Measurements from ENCODE around the gene FCN3.

Gene FCN3

GRCh38 chr1:27379564-27380122, 5.0 kb upstream of the FCN3 start:
- no peak for DNase-seq

GRCh38 chr1:27377760-27378495, 3.3 kb upstream of the FCN3 start:
- DNase-seq, result no peak

DNA sequence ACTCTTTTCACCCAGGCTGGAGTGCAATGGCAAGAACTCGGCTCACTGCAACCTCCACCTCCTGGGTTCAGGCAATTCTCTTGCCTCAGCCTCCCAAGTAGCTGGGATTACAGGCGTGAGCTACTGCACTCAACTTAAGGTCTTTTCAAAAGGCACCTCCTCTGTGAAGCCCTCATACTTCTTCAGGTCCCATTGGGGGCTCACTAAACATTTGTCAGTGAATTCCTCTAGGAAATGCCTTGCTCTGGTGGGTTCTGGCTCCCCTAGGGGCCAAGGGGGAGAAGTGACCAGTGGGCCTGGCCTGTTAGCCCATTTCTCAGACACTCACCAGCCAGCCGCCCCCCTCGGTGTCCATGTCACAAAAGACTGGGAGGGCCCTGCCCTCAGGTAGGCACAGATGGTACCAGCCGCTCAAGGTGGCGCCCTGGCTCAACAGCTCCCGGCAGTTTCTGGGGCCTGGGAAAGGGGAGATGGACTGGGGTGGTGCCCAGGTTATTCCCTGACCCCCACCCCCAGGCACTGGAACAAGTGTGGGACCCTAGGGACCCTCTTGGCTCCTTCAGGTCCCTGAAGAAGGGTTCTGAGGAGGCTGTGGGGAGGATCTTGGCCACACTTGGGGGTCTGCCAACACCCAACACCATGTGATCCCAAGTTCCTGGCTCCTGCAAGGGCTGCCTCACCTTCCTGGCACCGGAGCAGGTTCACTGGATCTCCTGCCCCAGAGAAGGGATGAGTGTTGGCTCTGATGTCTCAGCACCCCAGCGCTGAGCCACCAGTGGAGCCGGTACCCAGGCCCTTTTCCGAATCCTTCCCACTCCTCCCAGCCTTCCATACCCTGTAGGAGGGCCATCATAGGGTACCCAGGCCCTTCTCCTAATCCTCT, 1.6 kb downstream of the FCN3 start:
- DNase-seq, result no peak

GRCh38 chr1:27372022-27372807, 2.4 kb downstream of the FCN3 start:
- no peak for DNase-seq

DNA sequence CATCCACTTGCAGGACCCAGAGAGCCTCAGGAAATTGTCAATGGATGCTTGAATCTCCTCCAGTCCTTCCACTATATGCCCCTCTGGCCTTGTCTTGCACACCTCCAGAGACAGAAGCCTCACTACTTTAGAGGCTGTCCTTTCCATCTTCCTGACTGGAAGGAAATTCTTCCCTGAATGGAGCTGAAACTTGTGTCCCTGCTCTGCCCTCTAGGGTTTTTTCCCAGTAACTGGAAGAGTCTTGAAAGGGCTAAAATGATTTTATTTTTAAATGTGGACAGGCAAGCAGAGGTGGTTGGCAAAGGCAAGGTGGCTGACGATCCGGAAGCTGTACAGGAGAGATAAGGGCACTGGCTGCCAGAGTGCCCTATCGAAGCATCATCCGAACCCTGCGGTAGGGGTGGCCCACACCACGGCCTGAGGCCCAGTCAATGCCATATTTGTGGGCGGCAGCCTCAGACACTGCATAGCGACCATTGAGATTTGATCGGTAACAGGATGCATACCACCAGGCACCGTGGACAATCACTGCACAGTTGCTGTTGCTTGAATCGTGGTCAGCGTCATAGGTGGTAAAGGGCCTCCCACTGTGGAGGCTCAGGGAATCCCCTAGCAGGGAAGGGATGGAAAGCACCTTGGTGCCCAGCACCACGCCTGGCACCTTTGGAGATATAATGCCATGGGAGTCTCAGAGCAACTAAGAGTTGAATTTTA, 5.6 kb downstream of the FCN3 start:
- no peak for DNase-seq

DNA sequence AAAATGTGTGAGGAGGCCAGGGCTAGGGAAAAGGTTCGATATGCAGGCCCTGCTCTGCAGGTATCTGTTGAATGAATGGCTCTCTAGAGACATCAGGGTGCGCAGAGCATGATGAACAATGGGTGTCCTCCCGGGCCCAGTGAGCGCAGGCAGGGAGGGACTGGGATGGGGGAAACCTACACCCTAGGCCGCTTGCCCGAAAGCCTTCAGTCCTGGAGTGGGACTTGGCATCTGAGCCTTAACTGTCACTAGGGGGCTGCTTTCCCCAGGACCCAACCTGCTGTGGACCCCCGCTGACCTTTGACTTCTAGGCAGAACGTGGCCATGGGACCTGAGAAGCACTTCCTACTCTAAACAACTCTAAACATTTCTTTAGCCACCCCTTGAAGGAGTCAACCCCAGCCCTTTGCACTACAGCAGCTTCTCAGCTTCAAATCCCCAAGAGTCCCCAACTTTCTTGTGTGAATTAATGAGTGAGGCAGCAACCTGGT, 7.4 kb downstream of the FCN3 start:
- no peak for DNase-seq

- peak in 4 of 6 experiments; percentile 34 to 46 (median 39) for DNase-seq
Observed at GRCh38 chr1:27366411-27367159, 8.0 kb downstream of the FCN3 start, which contains the start of gene MAP3K6. TSS of gene MAP3K6 (minus strand) at chr1:27366961. CDS start at chr1:27366597, 364 bp downstream.

DNA sequence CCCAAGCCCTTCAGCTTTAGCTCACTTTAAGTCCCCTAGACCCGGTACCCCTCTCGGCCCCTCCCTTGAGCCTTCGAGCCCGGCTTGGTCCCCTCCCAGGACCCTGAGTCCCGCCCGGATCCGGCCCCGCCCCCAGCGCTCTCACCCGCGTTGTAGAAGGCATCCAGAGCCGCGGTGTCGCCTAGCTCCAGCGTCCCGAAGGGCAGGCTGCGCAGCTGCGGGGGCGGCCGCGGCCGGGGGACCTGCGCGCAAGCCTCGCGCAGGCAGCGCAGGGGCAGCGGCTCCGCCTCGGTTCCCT, 8.6 kb downstream of the FCN3 start:
- DNase-seq, result peak; percentile 37 to 73 (median 54)

- peak; percentile 60 to 85 (median 74) for DNase-seq
Observed at GRCh38 chr1:27365372-27366112, 9.1 kb downstream of the FCN3 start.

DNA sequence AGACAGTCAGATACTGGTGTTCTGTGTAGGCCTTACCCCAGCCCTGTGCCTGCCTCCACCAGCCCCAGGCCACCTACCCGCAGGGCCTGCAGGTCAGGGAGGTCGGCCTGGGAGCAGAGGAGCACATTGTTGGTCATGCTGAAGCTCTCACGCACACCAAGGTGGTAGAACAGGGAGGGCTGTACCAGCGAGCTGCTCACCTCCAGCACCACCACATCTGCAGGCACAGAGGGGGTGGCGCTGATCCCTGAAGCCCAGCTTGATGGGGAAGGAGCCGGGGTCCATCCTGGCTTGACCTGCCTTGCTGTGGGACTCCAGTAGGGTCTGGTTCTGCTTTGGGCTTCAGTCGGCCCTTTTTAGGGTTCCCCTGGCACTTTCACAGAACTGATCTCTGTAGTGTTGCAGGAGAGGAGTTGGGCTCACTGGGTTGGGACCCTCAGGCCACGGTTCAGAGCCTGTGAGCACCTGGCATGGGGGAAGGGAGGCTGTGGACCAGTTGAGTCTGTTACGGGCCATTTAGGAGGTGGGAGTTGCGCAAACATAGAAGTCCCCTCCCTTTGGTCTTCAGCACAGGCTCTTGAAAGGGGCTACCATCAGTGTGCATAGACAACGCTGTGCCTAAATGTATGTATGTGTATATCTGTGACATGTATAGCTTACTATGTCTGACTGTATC, 9.8 kb downstream of the FCN3 start:
- peak in 1 of 6 experiments; percentile 14 for DNase-seq

- DNase-seq, result no peak
Observed at GRCh38 chr1:27363766-27364695, 10.6 kb downstream of the FCN3 start.

- no peak for DNase-seq
Observed at GRCh38 chr1:27361553-27361952, 13.1 kb downstream of the FCN3 start.

DNA sequence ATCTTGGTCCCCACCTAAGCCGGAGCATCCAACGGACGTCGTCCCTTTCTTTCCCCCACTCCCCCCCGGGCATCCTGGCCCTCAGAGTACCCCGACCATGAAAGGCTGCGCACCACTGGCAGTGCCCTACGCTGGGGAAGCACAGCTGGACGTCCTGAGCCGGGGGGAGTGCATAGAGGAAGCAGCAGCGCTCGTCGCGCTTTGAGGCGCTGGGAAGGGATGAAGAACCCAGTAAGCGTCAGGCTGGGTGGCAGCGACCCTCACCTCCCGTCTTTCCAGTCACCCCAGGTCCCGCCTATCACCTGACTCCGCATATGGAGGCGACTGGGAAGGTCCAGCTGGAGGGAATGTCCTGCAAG, 13.6 kb downstream of the FCN3 start:
- DNase-seq, result no peak

DNA sequence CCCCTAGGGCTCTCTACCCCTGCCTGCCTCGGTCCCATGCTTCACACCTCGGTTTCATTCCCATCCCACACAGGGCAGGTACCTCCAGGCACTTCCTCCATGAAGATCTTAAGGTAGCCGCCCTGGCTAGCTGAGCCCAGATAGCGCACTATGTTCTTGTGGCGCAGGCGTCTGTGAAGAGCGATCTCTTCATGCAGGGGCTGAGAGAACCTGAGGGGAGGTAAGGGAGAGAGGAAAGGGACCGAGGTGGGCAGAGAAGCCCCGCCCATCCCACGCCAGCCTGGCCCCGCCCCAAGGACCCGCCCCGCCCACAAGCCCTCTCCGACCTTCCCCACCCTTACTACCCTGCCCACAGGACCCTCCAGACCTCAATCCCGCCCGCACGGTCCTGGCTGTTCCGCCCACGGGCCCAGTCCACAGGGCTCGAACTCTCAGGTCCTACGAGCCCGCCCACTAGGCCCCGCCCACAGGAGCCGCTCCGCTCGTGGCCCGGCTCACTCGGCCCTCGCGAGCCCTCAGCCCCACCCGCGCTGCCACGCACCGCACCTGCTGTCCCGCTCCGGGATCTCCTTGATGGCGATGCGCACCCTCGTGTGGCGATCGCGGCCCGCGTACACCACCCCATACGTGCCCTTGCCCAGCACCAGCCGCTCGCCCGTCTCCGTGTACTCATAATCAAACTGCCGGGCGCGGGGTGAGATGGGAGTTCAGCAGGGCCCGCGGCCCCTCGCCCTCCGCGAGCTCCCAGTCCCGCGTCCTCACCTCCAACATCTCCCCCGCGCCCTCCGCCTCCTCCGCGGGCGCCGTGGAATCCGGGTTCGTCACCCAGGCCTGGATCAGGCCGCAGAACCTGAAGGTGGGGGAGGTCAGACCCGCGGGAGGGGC, 14.2 kb downstream of the FCN3 start:
- peak in 5 of 6 experiments; percentile 16 to 65 (median 38) for DNase-seq

DNA sequence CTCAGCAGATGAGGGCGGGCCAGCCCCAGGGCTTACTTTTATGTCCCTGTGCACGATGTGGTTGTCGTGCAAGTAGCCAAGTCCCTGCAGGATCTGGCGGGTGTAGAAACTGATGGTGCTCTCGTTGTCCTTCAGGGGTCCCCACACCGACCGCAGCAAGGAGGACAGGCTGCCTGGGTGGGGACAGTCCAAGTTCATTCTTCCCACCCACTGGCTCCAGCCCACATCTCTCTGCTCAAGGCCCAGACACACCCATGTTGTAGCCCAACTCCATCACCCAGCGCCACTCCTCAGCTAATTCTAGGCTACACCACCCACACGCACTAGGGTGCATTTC, 14.8 kb downstream of the FCN3 start:
- DNase-seq, result no peak

DNA sequence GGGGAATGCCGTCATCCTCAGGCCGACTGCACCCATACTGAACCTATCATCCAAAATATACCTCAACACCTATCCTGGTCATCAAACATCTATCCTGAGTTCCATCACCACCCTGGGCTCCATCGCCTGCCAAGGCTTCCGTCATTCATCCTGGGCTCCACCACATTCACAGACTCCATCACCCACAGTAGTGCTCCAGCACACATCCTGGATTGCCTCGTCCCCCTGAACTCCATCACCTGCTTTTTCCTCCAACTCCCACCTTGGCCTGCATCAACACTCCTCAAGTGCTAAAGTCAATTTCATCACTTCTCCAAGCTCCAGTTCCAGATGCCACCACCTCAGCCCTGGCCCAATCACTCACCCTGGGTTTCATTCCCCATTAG, 15.7 kb downstream of the FCN3 start:
- no peak for DNase-seq

- no peak for DNase-seq
Observed at GRCh38 chr1:27358038-27358927, 16.3 kb downstream of the FCN3 start.
